Coronary artery (tissue), 2 donors: ENCODE results near the gene TCEANC2.

Source experiments
- DNase-seq: peaks from one replicate; pipeline ENCODE4 v3.0.0-alpha.2; 2017; ENCODE audit warnings: low spot score
- H3K27ac ChIP-seq, 2 donors: fragments of 200-600 bp; sonication (generic); one replicate each; pipeline ENCODE4 v1.5.1; 2016 to 2019
- H3K4me3 ChIP-seq: fragments of 200-600 bp; sonication (generic); 2 replicates; pipeline ENCODE4 v1.5.1; 2016; ENCODE audit warnings: mild to moderate bottlenecking, moderate library complexity
- TF ChIP-seq, protein P1 (sequence below): fragments of 200-600 bp; sonication (generic); IDR thresholded peaks from one replicate; pipeline ENCODE4 v1.5.1; 2019; ENCODE audit warnings: antibody characterized with exemption

TCEANC2 gene

GRCh38 chr1:54122992-54123391, 69.6 kb downstream of the TCEANC2 start:
- TF ChIP-seq, protein P1, sequence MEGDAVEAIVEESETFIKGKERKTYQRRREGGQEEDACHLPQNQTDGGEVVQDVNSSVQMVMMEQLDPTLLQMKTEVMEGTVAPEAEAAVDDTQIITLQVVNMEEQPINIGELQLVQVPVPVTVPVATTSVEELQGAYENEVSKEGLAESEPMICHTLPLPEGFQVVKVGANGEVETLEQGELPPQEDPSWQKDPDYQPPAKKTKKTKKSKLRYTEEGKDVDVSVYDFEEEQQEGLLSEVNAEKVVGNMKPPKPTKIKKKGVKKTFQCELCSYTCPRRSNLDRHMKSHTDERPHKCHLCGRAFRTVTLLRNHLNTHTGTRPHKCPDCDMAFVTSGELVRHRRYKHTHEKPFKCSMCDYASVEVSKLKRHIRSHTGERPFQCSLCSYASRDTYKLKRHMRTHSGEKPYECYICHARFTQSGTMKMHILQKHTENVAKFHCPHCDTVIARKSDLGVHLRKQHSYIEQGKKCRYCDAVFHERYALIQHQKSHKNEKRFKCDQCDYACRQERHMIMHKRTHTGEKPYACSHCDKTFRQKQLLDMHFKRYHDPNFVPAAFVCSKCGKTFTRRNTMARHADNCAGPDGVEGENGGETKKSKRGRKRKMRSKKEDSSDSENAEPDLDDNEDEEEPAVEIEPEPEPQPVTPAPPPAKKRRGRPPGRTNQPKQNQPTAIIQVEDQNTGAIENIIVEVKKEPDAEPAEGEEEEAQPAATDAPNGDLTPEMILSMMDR = no peak
- no peak for DNase-seq
- H3K27ac ChIP-seq = no peak overlapping the region
- H3K4me3 ChIP-seq = no peak overlapping the region

DNA sequence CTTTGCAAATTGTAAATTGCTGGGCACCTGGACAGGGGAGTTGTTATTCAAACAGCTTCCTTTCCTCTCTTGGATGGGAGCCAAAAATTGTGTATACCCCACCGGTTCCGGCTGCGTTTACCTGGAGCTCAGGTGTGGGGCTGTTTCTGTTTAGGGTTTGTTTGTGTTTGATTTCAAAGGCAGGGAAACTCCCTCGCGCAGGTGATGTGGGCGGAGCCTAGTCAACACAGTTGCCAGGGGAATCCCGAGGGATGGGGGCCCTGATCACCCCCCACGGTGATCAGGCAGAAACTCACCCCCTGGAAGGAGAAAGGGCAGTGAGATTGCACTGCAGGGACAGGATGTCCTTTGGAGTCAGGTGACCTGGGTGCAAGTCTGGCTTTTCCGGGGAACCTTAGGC, 71.1 kb downstream of the TCEANC2 start:
- no peak for DNase-seq
- TF ChIP-seq, protein P1 = no peak
- H3K27ac ChIP-seq = no peak overlapping the region
- no peak overlapping the region for H3K4me3 ChIP-seq

DNA sequence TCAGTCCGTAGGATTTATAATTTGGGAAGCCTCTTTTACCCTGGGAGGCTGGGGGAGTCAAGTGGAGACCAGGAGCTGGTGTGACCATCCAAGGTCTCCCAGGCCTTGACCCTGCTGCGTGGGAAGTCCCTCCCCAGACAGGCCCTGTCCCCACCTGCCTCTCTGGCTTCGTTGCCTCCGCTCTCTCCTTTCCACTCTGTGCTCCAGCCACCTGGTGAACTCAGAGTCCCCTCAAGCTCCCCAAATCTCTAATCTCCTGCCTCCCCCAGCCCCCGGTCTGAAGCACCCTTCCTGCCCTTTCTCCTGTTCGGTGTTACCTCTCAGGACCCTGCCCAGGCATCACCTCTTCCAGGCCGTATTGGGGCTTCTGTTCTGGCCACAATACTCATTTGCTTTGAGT, 71.5 kb downstream of the TCEANC2 start:
- H3K4me3 ChIP-seq = no peak overlapping the region
- no peak for DNase-seq
- TF ChIP-seq, protein P1 = no peak
- H3K27ac ChIP-seq = no peak overlapping the region

DNA sequence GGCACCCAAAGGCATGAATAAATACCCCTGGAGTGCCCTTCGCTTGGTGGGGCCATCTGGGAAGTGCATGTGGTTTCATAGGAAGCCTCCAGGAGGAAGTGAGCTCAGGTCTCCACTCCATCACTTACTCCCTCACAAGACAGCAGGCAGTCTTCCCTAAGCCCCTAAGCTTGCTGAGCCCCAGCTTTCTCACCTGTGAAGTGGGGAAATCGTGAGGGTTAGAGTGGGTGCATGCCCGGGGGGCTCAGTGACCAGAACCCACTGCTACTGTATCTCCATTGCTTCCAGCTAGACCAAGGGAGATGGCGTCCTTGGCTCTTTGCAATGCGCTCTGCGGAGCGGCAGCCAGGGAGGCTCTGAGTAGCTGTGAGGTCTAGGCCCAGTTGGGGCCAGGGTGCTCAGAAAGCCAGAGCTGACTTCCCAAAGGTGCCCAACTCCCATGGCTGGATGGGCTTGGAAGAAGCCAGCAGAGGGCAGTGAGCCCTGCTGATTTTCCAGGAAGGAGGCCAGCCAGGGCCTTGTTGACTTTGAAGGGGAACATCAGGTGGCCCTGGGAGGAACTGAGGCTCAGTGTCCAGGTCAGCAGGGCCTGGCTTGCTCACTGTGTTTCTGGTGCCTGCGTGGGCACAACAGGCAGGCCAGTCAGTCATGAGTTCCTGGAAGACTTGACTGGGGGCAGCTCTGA, 72.1 kb downstream of the TCEANC2 start:
- H3K4me3 ChIP-seq = no peak overlapping the region
- DNase-seq = no peak
- H3K27ac ChIP-seq = no peak overlapping the region
- TF ChIP-seq, protein P1 = no peak

- no peak overlapping the region for H3K4me3 ChIP-seq
- DNase-seq = no peak
- TF ChIP-seq, protein P1 = no peak
- H3K27ac ChIP-seq = no peak overlapping the region
Measured at GRCh38 chr1:54126271-54126815, 72.9 kb downstream of the TCEANC2 start.

GRCh38 chr1:54127594-54128300, 74.3 kb downstream of the TCEANC2 start:
- H3K4me3 ChIP-seq = no peak overlapping the region
- no peak for DNase-seq
- TF ChIP-seq, protein P1 = no peak
- H3K27ac ChIP-seq = no peak overlapping the region
